HepG2 (cell line): ENCODE data around the gene HOMEZ. TPM values are rescaled to one million over a fixed set of nuclear protein-coding genes. Genes with fewer than 3 reads are reported as not detected.

Experiments used
- ATAC-seq: fragments of 200-7000 bp; cut with Tn5 transposase; 3 replicates; pipeline ENCODE4 v1.9.1; 2020; ENCODE audit warnings: mild to moderate bottlenecking, moderate library complexity
- BruUV-seq: library from RNA; stranded (reverse); fragments of 400-500 nt; replicated peaks from 2 replicates; lab custom pipeline; 2021; lab: Mats Ljungman, UMichigan
- CTCF ChIA-PET: fragments of 300-600 bp; formaldehyde crosslinking; extraction: SDS; loops from one replicate; lab custom pipeline; 2021; ENCODE audit warnings: low total read pairs, inconsistent platforms, low intra/inter-chr PET ratio; lab: Yijun Ruan, JAX
- POLR2A ChIA-PET: fragments of 350-600 bp; sonication (Branson Sonifier 250); formaldehyde crosslinking; loops from one replicate; lab custom pipeline; 2020; ENCODE audit warnings: antibody characterized with exemption, inconsistent platforms; lab: Yijun Ruan, JAX
- DNase-seq: peaks from one replicate; pipeline ENCODE4 v3.0.0-alpha.2; 2015; ENCODE audit warnings: low spot score
- FAIRE-seq: peaks from 3 replicates; lab custom pipeline; 2011; peaks lifted over from hg19 to GRCh38; lab: Jason Lieb, UNC
- H2AFZ ChIP-seq: one replicate; pipeline ENCODE4 v1.6.1; 2011; ENCODE audit warnings: low read length, inconsistent platforms
- H3K27ac ChIP-seq: fragments of 300-600 bp; 3 replicates; pipeline ENCODE4 v1.8.0; 2011; ENCODE audit warnings: mixed run types, mild to moderate bottlenecking, mixed read lengths, low read length, inconsistent platforms; ENCODE audit not compliant: insufficient read depth; ENCODE audit errors: extremely low read length
- H3K27me3 ChIP-seq, 2 experiments: fragments of 200-600 bp in 1 of 2; 2 replicates in 1 of 2; 3 replicates in 1 of 2; pipeline versions ENCODE4 v1.6.0 to v1.8.0; 2011; ENCODE audit warnings: low read length in 2 of 2, mild to moderate bottlenecking in 2 of 2, moderate library complexity in 2 of 2, inconsistent platforms in 1 of 2; ENCODE audit not compliant: insufficient read depth in 2 of 2, control insufficient read depth in 1 of 2
- H3K36me3 ChIP-seq, 2 experiments: fragments of 200-600 bp in 1 of 2; replicated peaks in 1 of 2; 2 replicates in 1 of 2; 3 replicates in 1 of 2; pipeline versions ENCODE4 v1.5.1 to v1.8.0; 2011; ENCODE audit warnings: low read length in 2 of 2, inconsistent platforms in 1 of 2; ENCODE audit not compliant: insufficient read depth in 2 of 2, control insufficient read depth in 1 of 2
- H3K4me1 ChIP-seq: 2 replicates; pipeline ENCODE4 v1.5.1; 2012; ENCODE audit warnings: low read length, inconsistent platforms; ENCODE audit not compliant: insufficient read depth
- H3K4me2 ChIP-seq: 2 replicates; pipeline ENCODE4 v1.6.0; 2011; ENCODE audit warnings: low read depth, low read length, inconsistent platforms
- H3K4me3 ChIP-seq, 3 experiments: fragments of 200-600 bp in 1 of 3; sonication (generic), shearing (Covaris generic) in 1 of 3; replicated peaks in 1 of 3; 2 replicates each; pipeline ENCODE4 v1.5.1; 2011 to 2016; ENCODE audit warnings: low read length in 3 of 3, inconsistent platforms in 2 of 3, low read depth in 2 of 3, mild to moderate bottlenecking in 2 of 3, control low read depth in 1 of 3, mixed read lengths in 1 of 3; ENCODE audit not compliant: insufficient read depth in 1 of 3
- H3K79me2 ChIP-seq: one replicate; pipeline ENCODE4 v1.6.1; 2011; ENCODE audit warnings: low read length, inconsistent platforms; ENCODE audit not compliant: insufficient read depth
- H3K9ac ChIP-seq: 2 replicates; pipeline ENCODE4 v1.6.0; 2011; ENCODE audit warnings: mild to moderate bottlenecking, low read depth, low read length, inconsistent platforms; ENCODE audit not compliant: insufficient read depth
- H3K9me3 ChIP-seq: 2 replicates; pipeline ENCODE4 v1.5.1; 2012; ENCODE audit warnings: mild to moderate bottlenecking, low read length
- H4K20me1 ChIP-seq: 2 replicates; pipeline ENCODE4 v1.6.0; 2011; ENCODE audit warnings: inconsistent platforms, mild to moderate bottlenecking, low read length, moderate library complexity; ENCODE audit not compliant: insufficient read depth
- CEBPG ChIP-seq: IDR thresholded peaks from 2 replicates; pipeline ENCODE4 v1.6.1; 2016
- HDAC6 ChIP-seq: fragments of 200-600 bp; sonication (generic); IDR thresholded peaks from 2 replicates; pipeline ENCODE4 v1.7.0; 2017; ENCODE audit warnings: mild to moderate bottlenecking, antibody characterized with exemption, low read length, low read depth
- IRF1 ChIP-seq: sonication (generic); formaldehyde crosslinking; IDR thresholded peaks from 2 replicates; pipeline ENCODE4 v1.4.0; 2020; ENCODE audit warnings: low read depth, mild to moderate bottlenecking, missing genetic modification reagents
- RBM22 ChIP-seq: fragments of 200-400 bp; formaldehyde crosslinking; optimal IDR thresholded peaks from 2 replicates; pipeline ENCODE3; 2017; ENCODE audit warnings: mild to moderate bottlenecking, low read length, moderate library complexity
- SCMH1 ChIP-seq: sonication (generic); formaldehyde crosslinking; IDR thresholded peaks from 2 replicates; pipeline ENCODE4 v1.9.0; 2021; ENCODE audit warnings: missing genetic modification reagents, mild to moderate bottlenecking, borderline replicate concordance
- TARDBP ChIP-seq: sonication (generic); formaldehyde crosslinking; IDR thresholded peaks from 2 replicates; pipeline ENCODE4 v1.8.0; 2022; ENCODE audit warnings: mild to moderate bottlenecking, missing genetic modification reagents
- ZNF160 ChIP-seq: sonication (generic); formaldehyde crosslinking; IDR thresholded peaks from 2 replicates; pipeline ENCODE4 v1.8.0; 2022; ENCODE audit warnings: mild to moderate bottlenecking, inconsistent platforms, missing genetic modification reagents
- ZNF281 ChIP-seq: sonication (generic); formaldehyde crosslinking; IDR thresholded peaks from 2 replicates; pipeline ENCODE4 v1.4.0; 2020; ENCODE audit warnings: missing genetic modification reagents, borderline replicate concordance
- ZNF513 ChIP-seq: sonication (generic); formaldehyde crosslinking; conservative IDR thresholded peaks from 2 replicates; pipeline ENCODE4 v1.5.0; 2020; ENCODE audit warnings: missing genetic modification reagents
- WGBS: methylation state at CpG from one replicate; pipeline ENCODE4 v1.1.6; 2017; ENCODE audit warnings: low lambda C conversion rate; 5-methylcytosine and 5-hydroxymethylcytosine counted together
- in situ Hi-C: cut with HindIII; loops from 2 replicates; pipeline ENCODE4 v1.10.0; 2017; ENCODE audit warnings: low pct_unique_long_range_greater_than_20kb; ENCODE audit not compliant: extremely low pct_ligation_motif_present
- intact Hi-C: fragments of 100-400 bp; cut with micrococcal nuclease; formaldehyde crosslinking; loops from one replicate; pipeline ENCODE4 v1.10.0; 2022; ENCODE audit not compliant: unreplicated experiment
- polyA plus RNA-seq, 8 experiments: library from polyadenylated mRNA; depleted of rRNA in 3 of 8; stranded (reverse) in 7 of 8; unstranded in 1 of 8; fragments of >200 nt; fragmentation: Illumina TruSeq in 4 of 8; extraction: Trizol in 4 of 8; gene quantifications; 2 replicates each; pipeline versions ENCODE4 v1.2.1 to v1.2.3, GENCODE V29; 2011 to 2016; ENCODE audit warnings: low read depth in 4 of 8, missing spikeins in 1 of 8, mixed read lengths in 1 of 8; ENCODE audit not compliant: insufficient read depth in 1 of 8
- total RNA-seq, 5 experiments: library from RNA; depleted of rRNA; stranded (reverse); fragments of >200 nt; fragmentation: Illumina TruSeq; extraction: Trizol; gene quantifications; 2 replicates each; pipeline ENCODE4 v1.2.3, GENCODE V29; 2016; ENCODE audit warnings: low read depth in 1 of 5

Gene HOMEZ
- total and polyA plus RNA-seq, 2 of the 13 experiments (the other 11 are each of a cell fraction or from before 2014, with no cell fraction given) = 14.5 to 31.8 TPM

- no peak for TF ChIP-seq IRF1 (CRISPR knock-in tag)
- TF ChIP-seq SCMH1 (CRISPR knock-in tag) = no peak
These were observed 38.0 kb upstream of the HOMEZ start (continued) for GRCh38 chr14:23323838-23324454.

GRCh38 chr14:23322568-23323517 lies 36.9 kb upstream of the HOMEZ start:
- peak overlapping the region; percentile 99 for H3K9ac ChIP-seq
- POLR2A ChIA-PET = interaction anchor here (0.7 to 13.2 kb wide), 45 partner anchors 13 to 1119 kb away, joined by 3 to 1053 read pairs (median 10); partner anchors contain the start of genes ACIN1, AJUBA, AP1G2 and BCL2L2
- H3K9me3 ChIP-seq = no peaks in the 10 kb centered on the region
- H3K79me2 ChIP-seq = peaks cover 23% of the 10 kb centered on the region
- 46% methylated on average over 10 of the region's 10 CpGs for WGBS
- FAIRE-seq = no peak
- intact Hi-C loops = loop anchor here (2.0 kb wide), 1 partner anchor 234 kb away; the partner anchor contains the start of gene THTPA
- peak overlapping the region; percentile 79 to 99 (median 98) for H3K4me3 ChIP-seq
- peak overlapping the region; percentile 96 for H3K4me2 ChIP-seq
- H2AFZ ChIP-seq = no peak overlapping the region
- peaks cover 11% of the 10 kb centered on the region; the same call in 1 of the 2 replicates for H4K20me1 ChIP-seq
- DNase-seq = no peak
- no peak for ATAC-seq
- peaks cover 18 to 36% of the 10 kb centered on the region in 2 experiments for H3K36me3 ChIP-seq
- peaks cover 41% of the 10 kb centered on the region for H3K4me1 ChIP-seq
- H3K27me3 ChIP-seq = peaks cover 0 to 6% of the 10 kb centered on the region in 2 experiments; a peak in 2 of 5 replicates
- BruUV-seq = TSS peak; percentile 46
- CTCF ChIA-PET = interaction anchor here (1.5 to 1.9 kb wide), 2 partner anchors 17 to 22 kb away, joined by 4 to 7 read pairs; partner anchors contain the start of gene BCL2L2
- in situ Hi-C loops = loop anchor here (5.0 to 25.0 kb wide), 2 partner anchors 234 to 814 kb away; partner anchors contain the start of genes EMC9, FITM1, PSME1 and PSME2
- H3K27ac ChIP-seq = peak overlapping the region; percentile 95
- peak; percentile 13 for TF ChIP-seq RBM22
- no peak for TF ChIP-seq ZNF513 (CRISPR knock-in tag)
- no peak for TF ChIP-seq TARDBP (CRISPR knock-in tag)
- no peak for TF ChIP-seq HDAC6
- 0 out of 2 replicates have a peak, but pooled peaks have one; percentile 26 for TF ChIP-seq CEBPG (CRISPR knock-in tag)
- TF ChIP-seq ZNF160 (CRISPR knock-in tag) = 0 out of 2 replicates have a peak, but pooled peaks have one; percentile 2
- no peak; the same call in 1 of the 2 replicates for TF ChIP-seq ZNF281 (CRISPR knock-in tag)
